Measurements from ENCODE around the gene S100A12.

Gene S100A12

GRCh38 chr1:153397051-153397923 lies 21.9 kb upstream of the S100A12 start:
- DNase-seq (ENCODE audit: low read depth) = no peak

- no peak for DNase-seq (ENCODE audit: low read depth)
These were observed 21.0 kb upstream of the S100A12 start for GRCh38 chr1:153396461-153396860.

GRCh38 chr1:153395776-153396175 lies 20.4 kb upstream of the S100A12 start:
- DNase-seq (ENCODE audit: low read depth) = no peak

GRCh38 chr1:153395136-153395685 lies 19.8 kb upstream of the S100A12 start:
- DNase-seq (ENCODE audit: low read depth) = no peak

- DNase-seq (ENCODE audit: low read depth) = no peak
These were observed 19.0 kb upstream of the S100A12 start for GRCh38 chr1:153394391-153394790.

- no peak for DNase-seq (ENCODE audit: low read depth)
These were observed 18.5 kb upstream of the S100A12 start for GRCh38 chr1:153393926-153394325.

- DNase-seq (ENCODE audit: low read depth) = no peak
These were observed 17.4 kb upstream of the S100A12 start for GRCh38 chr1:153392822-153393221.

GRCh38 chr1:153392258-153392657 lies 16.8 kb upstream of the S100A12 start:
- no peak for DNase-seq (ENCODE audit: low read depth)

- DNase-seq (ENCODE audit: low read depth) = no peak
These were observed 15.7 kb upstream of the S100A12 start, which contains the start of gene S100A8 for GRCh38 chr1:153390938-153391710. Gene S100A8, minus strand, starts transcription at chr1:153391073. Its CDS starts 538 bp downstream, at chr1:153390535.

- no peak for DNase-seq (ENCODE audit: low read depth)
These were observed 14.8 kb upstream of the S100A12 start for GRCh38 chr1:153389973-153390879.

GRCh38 chr1:153389401-153389800 lies 14.0 kb upstream of the S100A12 start:
- no peak for DNase-seq (ENCODE audit: low read depth)

GRCh38 chr1:153387785-153388184 lies 12.4 kb upstream of the S100A12 start:
- DNase-seq (ENCODE audit: low read depth) = no peak

- DNase-seq (ENCODE audit: low read depth) = no peak
These were observed 11.6 kb upstream of the S100A12 start for GRCh38 chr1:153387001-153387400.

- DNase-seq (ENCODE audit: low read depth) = no peak
These were observed 11.1 kb upstream of the S100A12 start for GRCh38 chr1:153386500-153386901.

GRCh38 chr1:153384958-153385580 lies 9.6 kb upstream of the S100A12 start:
- DNase-seq (ENCODE audit: low read depth) = no peak

- DNase-seq (ENCODE audit: low read depth) = no peak
These were observed 5.3 kb upstream of the S100A12 start for GRCh38 chr1:153380711-153381110.

GRCh38 chr1:153379591-153379990 lies 4.2 kb upstream of the S100A12 start:
- no peak for DNase-seq (ENCODE audit: low read depth)

- no peak for DNase-seq (ENCODE audit: low read depth)
These were observed 1.4 kb downstream of the S100A12 start for GRCh38 chr1:153374071-153374470.

GRCh38 chr1:153372571-153372970 lies 2.9 kb downstream of the S100A12 start:
- no peak for DNase-seq (ENCODE audit: low read depth)

- DNase-seq (ENCODE audit: low read depth) = no peak
These were observed 4.2 kb downstream of the S100A12 start for GRCh38 chr1:153371231-153371630.

- DNase-seq (ENCODE audit: low read depth) = no peak
These were observed 5.3 kb downstream of the S100A12 start for GRCh38 chr1:153370146-153370545.

Measured in stimulated activated CD8-positive, alpha-beta memory T cell treated with anti-CD3 and anti-CD28 coated beads, Interleukin-7, amount 100 ng/mL, for 24 hours (primary cell).